Ureter (tissue), 1 donor: ENCODE measurements around the gene ADAM33. TPM values are rescaled to one million over a fixed set of nuclear protein-coding genes. Genes with fewer than 3 reads are reported as not detected.

Source experiments
- DNase-seq: peaks from one replicate; pipeline ENCODE4 v3.0.0-alpha.2; 2020; ENCODE audit warnings: low spot score
- total RNA-seq: library from RNA; stranded (reverse); gene quantifications from one replicate; pipeline ENCODE4 v1.2.4, GENCODE V29; 2023
- donor health status: DM: yes; HTN: yes; CAD: no.

The ADAM33 gene
- total RNA-seq, result 56.9 TPM

GRCh38 chr20:3681931-3682781 is at the start of gene ADAM33:
Gene ADAM33, minus strand, starts transcription at chr20:3682010. Its CDS starts 6 bp downstream, at chr20:3682004.
- no peak for DNase-seq

GRCh38 chr20:3730803-3731672 is 49.2 kb upstream of the ADAM33 start:
- no peak for DNase-seq

GRCh38 chr20:3729811-3730540 is 48.2 kb upstream of the ADAM33 start:
- DNase-seq, result no peak

GRCh38 chr20:3729378-3729777 is 47.6 kb upstream of the ADAM33 start:
- no peak for DNase-seq

GRCh38 chr20:3728876-3729275 is 47.1 kb upstream of the ADAM33 start:
- DNase-seq, result no peak

- no peak for DNase-seq
Measured at GRCh38 chr20:3728354-3728753, 46.5 kb upstream of the ADAM33 start.

GRCh38 chr20:3727401-3728021 is 45.7 kb upstream of the ADAM33 start:
- DNase-seq, result no peak

GRCh38 chr20:3724356-3724755 is 42.5 kb upstream of the ADAM33 start:
- DNase-seq, result no peak

- no peak for DNase-seq
Measured at GRCh38 chr20:3723284-3723683, 41.5 kb upstream of the ADAM33 start.

GRCh38 chr20:3721912-3722311 is 40.1 kb upstream of the ADAM33 start:
- no peak for DNase-seq

GRCh38 chr20:3720626-3721025 is 38.8 kb upstream of the ADAM33 start:
- no peak for DNase-seq

- no peak for DNase-seq
Measured at GRCh38 chr20:3720068-3720467, 38.3 kb upstream of the ADAM33 start.

- DNase-seq, result no peak
Measured at GRCh38 chr20:3719046-3719445, 37.2 kb upstream of the ADAM33 start.

- no peak for DNase-seq
Measured at GRCh38 chr20:3716195-3716834, 34.5 kb upstream of the ADAM33 start.

- no peak for DNase-seq
Measured at GRCh38 chr20:3714092-3714491, 32.3 kb upstream of the ADAM33 start.

- DNase-seq, result peak; percentile 59
Measured at GRCh38 chr20:3712279-3712873, 30.6 kb upstream of the ADAM33 start, which contains the start of gene SIGLEC1. Gene SIGLEC1, minus strand, starts transcription at chr20:3712600. Its CDS starts 5,472 bp downstream, at chr20:3707128.

- DNase-seq, result no peak
Measured at GRCh38 chr20:3711484-3711941, 29.7 kb upstream of the ADAM33 start.

GRCh38 chr20:3710703-3711483 is 29.1 kb upstream of the ADAM33 start:
- peak; percentile 72 for DNase-seq

- DNase-seq, result no peak
Measured at GRCh38 chr20:3710011-3710466, 28.2 kb upstream of the ADAM33 start.

- no peak for DNase-seq
Measured at GRCh38 chr20:3707508-3707899, 25.7 kb upstream of the ADAM33 start.
